ENCODE measurements around the gene KIF5C. TPM values are rescaled to one million over a fixed set of nuclear protein-coding genes. Genes with fewer than 3 reads are reported as not detected.

Gene KIF5C
- total and polyA plus RNA-seq, 4 donors: 0.06 to 0.25 (median 0.14) TPM

- H3K36me3 ChIP-seq (ENCODE audit: control insufficient read depth in 4 of 4, insufficient read depth in 3 of 4, low read depth in 1 of 4, low read length in 3 of 4): no peaks in the 10 kb centered on the region
- WGBS: 59% methylated on average over 4 of the region's 4 CpGs
- H3K4me3 ChIP-seq (ENCODE audit: low read depth in 1 of 3, low read length in 3 of 3): no peak overlapping the region
- DNase-seq (ENCODE audit: low spot score): no peak
- H3K9me3 ChIP-seq (ENCODE audit: control insufficient read depth in 4 of 4, low read length in 3 of 4): peaks cover 1 to 17% (median 11%) of the 10 kb centered on the region in 4 donors
- H3K27me3 ChIP-seq (ENCODE audit: control insufficient read depth in 4 of 4, insufficient read depth in 4 of 4, low read length in 3 of 4): peaks cover 0 to 13% (median 0%) of the 10 kb centered on the region in 4 donors
- H3K4me1 ChIP-seq (ENCODE audit: control insufficient read depth in 4 of 4, insufficient read depth in 4 of 4, low read length in 3 of 4): no peaks in the 10 kb centered on the region
- H3K27ac ChIP-seq (ENCODE audit: low read depth in 1 of 2, low read length in 2 of 2): no peak overlapping the region
- H3K9ac ChIP-seq (ENCODE audit: low read depth in 1 of 2, low read length in 2 of 2): no peak overlapping the region
- TF ChIP-seq FOXA2 (IDR thresholded peaks at IDR 0.05): no peak
- TF ChIP-seq FOXA1 (IDR thresholded peaks at IDR 0.05): no peak
- no peak for TF ChIP-seq HNF4A (conservative IDR thresholded peaks at IDR 0.05)
- no peak for TF ChIP-seq NR2F2 (IDR thresholded peaks at IDR 0.05)
- TF ChIP-seq EGR1 (IDR thresholded peaks at IDR 0.05; ENCODE audit: low read depth in 2 of 2): no peak
- TF ChIP-seq RXRA (IDR thresholded peaks at IDR 0.05): no peak
- no peak for TF ChIP-seq MAX (IDR thresholded peaks at IDR 0.05)
- no peak for TF ChIP-seq HNF4G (IDR thresholded peaks at IDR 0.05)
- TF ChIP-seq YY1 (IDR thresholded peaks at IDR 0.05): no peak
- no peak for TF ChIP-seq RAD21 (IDR thresholded peaks at IDR 0.05)
- TF ChIP-seq GABPA (IDR thresholded peaks at IDR 0.05 in 1 of 2, conservative IDR thresholded peaks at IDR 0.05 in 1 of 2): no peak
These were observed 21.1 kb downstream of the KIF5C start for GRCh38 chr2:148896136-148896535.

GRCh38 chr2:148899638-148900318 is 24.8 kb downstream of the KIF5C start:
- H3K27ac ChIP-seq (ENCODE audit: low read depth in 1 of 2, low read length in 2 of 2): no peak overlapping the region
- no peak overlapping the region for H3K4me3 ChIP-seq (ENCODE audit: low read depth in 1 of 3, low read length in 3 of 3)
- DNase-seq (ENCODE audit: low spot score): no peak
- TF ChIP-seq GABPA (IDR thresholded peaks at IDR 0.05 in 1 of 2, conservative IDR thresholded peaks at IDR 0.05 in 1 of 2): no peak
- TF ChIP-seq EGR1 (IDR thresholded peaks at IDR 0.05; ENCODE audit: low read depth in 2 of 2): no peak
- no peak for TF ChIP-seq HNF4A (conservative IDR thresholded peaks at IDR 0.05)
- no peak for TF ChIP-seq NR2F2 (IDR thresholded peaks at IDR 0.05)
- TF ChIP-seq YY1 (IDR thresholded peaks at IDR 0.05): no peak
- no peak for TF ChIP-seq REST (IDR thresholded peaks at IDR 0.05)
- no peak for TF ChIP-seq FOXA2 (IDR thresholded peaks at IDR 0.05)
- TF ChIP-seq TAF1 (conservative IDR thresholded peaks at IDR 0.05): no peak
- no peaks in the 10 kb centered on the region for H3K36me3 ChIP-seq (ENCODE audit: control insufficient read depth in 4 of 4, insufficient read depth in 3 of 4, low read depth in 1 of 4, low read length in 3 of 4)
- H3K27me3 ChIP-seq (ENCODE audit: control insufficient read depth in 4 of 4, insufficient read depth in 4 of 4, low read length in 3 of 4): peaks cover 0 to 4% (median 0%) of the 10 kb centered on the region in 4 donors
- H3K9me3 ChIP-seq (ENCODE audit: control insufficient read depth in 4 of 4, low read length in 3 of 4): no peaks in the 10 kb centered on the region
- no peak overlapping the region for H3K9ac ChIP-seq (ENCODE audit: low read depth in 1 of 2, low read length in 2 of 2)
- 86% methylated on average over 7 of the region's 7 CpGs for WGBS
- H3K4me1 ChIP-seq (ENCODE audit: control insufficient read depth in 4 of 4, insufficient read depth in 4 of 4, low read length in 3 of 4): no peaks in the 10 kb centered on the region

- no peak for DNase-seq (ENCODE audit: low spot score)
- H3K36me3 ChIP-seq (ENCODE audit: control insufficient read depth in 4 of 4, insufficient read depth in 3 of 4, low read depth in 1 of 4, low read length in 3 of 4): no peaks in the 10 kb centered on the region
- H3K4me1 ChIP-seq (ENCODE audit: control insufficient read depth in 4 of 4, insufficient read depth in 4 of 4, low read length in 3 of 4): no peaks in the 10 kb centered on the region
- H3K9ac ChIP-seq (ENCODE audit: low read depth in 1 of 2, low read length in 2 of 2): no peak overlapping the region
- no peaks in the 10 kb centered on the region for H3K9me3 ChIP-seq (ENCODE audit: control insufficient read depth in 4 of 4, low read length in 3 of 4)
- H3K4me3 ChIP-seq (ENCODE audit: low read depth in 1 of 3, low read length in 3 of 3): no peak overlapping the region
- WGBS: 67% methylated on average over 2 of the region's 2 CpGs
- no peak overlapping the region for H3K27ac ChIP-seq (ENCODE audit: low read depth in 1 of 2, low read length in 2 of 2)
- H3K27me3 ChIP-seq (ENCODE audit: control insufficient read depth in 4 of 4, insufficient read depth in 4 of 4, low read length in 3 of 4): peaks cover 0 to 4% (median 0%) of the 10 kb centered on the region in 4 donors
- TF ChIP-seq ATF3 (IDR thresholded peaks at IDR 0.05) (no peak), FOXA1 (IDR thresholded peaks at IDR 0.05) (no peak), CTCF (IDR thresholded peaks at IDR 0.05; ENCODE audit: low read depth, low read length, missing input control) (no peak), FOXA2 (IDR thresholded peaks at IDR 0.05) (no peak), EGR1 (IDR thresholded peaks at IDR 0.05; ENCODE audit: low read depth in 2 of 2) (no peak), JUND (IDR thresholded peaks at IDR 0.05) (no peak), ZBTB33 (IDR thresholded peaks at IDR 0.05) (no peak)
These were observed 25.4 kb downstream of the KIF5C start for GRCh38 chr2:148900350-148900837.
